Testis (tissue), 3 donors: ENCODE data around the gene SIGLEC15. TPM values are rescaled to one million over a fixed set of nuclear protein-coding genes. Genes with fewer than 3 reads are reported as not detected.

Experiments used
- DNase-seq: peaks from one replicate; pipeline ENCODE4 v3.0.0-alpha.2; 2019
- H3K27ac ChIP-seq, 2 donors: fragments of 200-600 bp; sonication (generic); one replicate each; pipeline ENCODE4 v1.5.1; 2019
- H3K27me3 ChIP-seq: fragments of 200-600 bp; sonication (generic); one replicate; pipeline ENCODE4 v1.5.1; 2019
- H3K36me3 ChIP-seq: fragments of 200-600 bp; sonication (generic); one replicate; pipeline ENCODE4 v1.5.1; 2017; ENCODE audit warnings: low read depth; ENCODE audit errors: missing control alignments
- H3K4me1 ChIP-seq: fragments of 200-600 bp; sonication (generic); one replicate; pipeline ENCODE4 v1.5.1; 2019
- H3K4me3 ChIP-seq, 2 donors: fragments of 200-600 bp; sonication (generic); one replicate each; pipeline ENCODE4 v1.5.1; 2017 to 2019
- H3K9me3 ChIP-seq: fragments of 200-600 bp; sonication (generic); one replicate; pipeline ENCODE4 v1.5.1; 2017
- CTCF ChIP-seq, 3 experiments: fragments of 450-650 bp in 2 of 3; fragments of 200-600 bp in 1 of 3; sonication (generic) in 1 of 3; IDR thresholded peaks; one replicate each; pipeline ENCODE4 v1.5.1; 2016 to 2019; ENCODE audit warnings: antibody characterized with exemption in 3 of 3, mild to moderate bottlenecking in 2 of 3, moderate library complexity in 1 of 3
- POLR2A ChIP-seq: fragments of 450-650 bp; IDR thresholded peaks from one replicate; pipeline ENCODE4 v1.6.1; 2017; ENCODE audit warnings: antibody characterized with exemption, mild to moderate bottlenecking, moderate library complexity
- WGBS, 2 donors: methylation state at CpG; one replicate each; pipeline ENCODE4 v1.1.5; 2018; 5-methylcytosine and 5-hydroxymethylcytosine counted together
- intact Hi-C: fragments of 100-400 bp; cut with DNase I; formaldehyde crosslinking; loops from one replicate; pipeline ENCODE4 v1.15.1; 2023; ENCODE audit warnings: low total_unique reads
- polyA plus RNA-seq: library from polyadenylated mRNA; stranded (reverse); fragments of 350-450 nt; fragmentation: Illumina TruSeq; extraction: RNeasy Lipid Tissue Mini Kit (QIAGEN cat#74804); gene quantifications from one replicate; pipeline ENCODE4 v1.2.3, GENCODE V29; 2014; ENCODE audit warnings: low read depth, low replicate concordance; ENCODE audit not compliant: insufficient read depth
- total RNA-seq, 2 donors: library from RNA; depleted of rRNA; stranded (reverse); fragments of >200 nt; gene quantifications; one replicate each; pipeline ENCODE4 v1.2.3, GENCODE V29; 2016

Gene SIGLEC15
- total and polyA plus RNA-seq, 3 donors from 2014 or later, result 0.19 to 0.20 TPM; not detected in 1

GRCh38 chr18:45851161-45851925 is 25.9 kb downstream of the SIGLEC15 start:
- Histone ChIP-seq H3K27ac (no peak overlapping the region), H3K9me3 (no peaks in the 10 kb centered on the region), H3K36me3 (no peaks in the 10 kb centered on the region), H3K27me3 (no peaks in the 10 kb centered on the region), H3K4me3 (no peak overlapping the region), H3K4me1 (no peaks in the 10 kb centered on the region)
- no peak for TF ChIP-seq CTCF (IDR thresholded peaks at IDR 0.05)
- no peak for TF ChIP-seq POLR2A
- 61 to 67% methylated on average over 10 of the region's 10 CpGs for WGBS, 2 donors
- intact Hi-C loops, result no loop called here
- no peak for DNase-seq

- Histone ChIP-seq H3K27me3 (no peaks in the 10 kb centered on the region), H3K36me3 (no peaks in the 10 kb centered on the region), H3K4me1 (no peaks in the 10 kb centered on the region), H3K27ac (no peak overlapping the region), H3K4me3 (no peak overlapping the region), H3K9me3 (no peaks in the 10 kb centered on the region)
- intact Hi-C loops, result no loop called here
- TF ChIP-seq POLR2A (no peak), CTCF (IDR thresholded peaks at IDR 0.05) (no peak)
- WGBS, 2 donors, result 88% methylated on average over 5 of the region's 5 CpGs
- DNase-seq, result no peak
Observed at GRCh38 chr18:45852631-45853030, 27.2 kb downstream of the SIGLEC15 start.

- no peak for TF ChIP-seq CTCF (IDR thresholded peaks at IDR 0.05)
- no peak for TF ChIP-seq POLR2A
- no peak overlapping the region for H3K4me3 ChIP-seq
- H3K4me1 ChIP-seq, result no peaks in the 10 kb centered on the region
- intact Hi-C loops, result no loop called here
- H3K27ac ChIP-seq, result no peak overlapping the region
- WGBS, 2 donors, result 89 to 100% methylated on average over 2 of the region's 2 CpGs
- DNase-seq, result no peak
- no peaks in the 10 kb centered on the region for H3K9me3 ChIP-seq
- no peaks in the 10 kb centered on the region for H3K36me3 ChIP-seq
- no peaks in the 10 kb centered on the region for H3K27me3 ChIP-seq
Observed at GRCh38 chr18:45854036-45854586, 28.6 kb downstream of the SIGLEC15 start.

GRCh38 chr18:45856531-45856930 is 31.1 kb downstream of the SIGLEC15 start:
- Histone ChIP-seq H3K27me3 (no peaks in the 10 kb centered on the region), H3K4me1 (no peaks in the 10 kb centered on the region), H3K4me3 (no peak overlapping the region), H3K9me3 (no peaks in the 10 kb centered on the region), H3K36me3 (no peaks in the 10 kb centered on the region), H3K27ac (no peak overlapping the region)
- WGBS, 2 donors, result 89 to 96% methylated on average over 4 of the region's 4 CpGs
- no peak for DNase-seq
- intact Hi-C loops, result no loop called here
- TF ChIP-seq POLR2A (no peak), CTCF (IDR thresholded peaks at IDR 0.05) (no peak)

- Histone ChIP-seq H3K4me3 (no peak overlapping the region), H3K27me3 (no peaks in the 10 kb centered on the region), H3K4me1 (no peaks in the 10 kb centered on the region), H3K27ac (no peak overlapping the region), H3K36me3 (no peaks in the 10 kb centered on the region), H3K9me3 (no peaks in the 10 kb centered on the region)
- TF ChIP-seq POLR2A, result no peak
- no peak for TF ChIP-seq CTCF (IDR thresholded peaks at IDR 0.05)
- DNase-seq, result no peak
- intact Hi-C loops, result no loop called here
- WGBS, 2 donors, result 92 to 98% methylated on average over 3 of the region's 3 CpGs
Observed at GRCh38 chr18:45859334-45859733, 33.9 kb downstream of the SIGLEC15 start.
